Measurements from ENCODE around the gene NLRC5.

GRCh38 chr16:57044931-57045693 lies 55.8 kb downstream of the NLRC5 start:
- TF ChIP-seq CTCF (IDR thresholded peaks at IDR 0.05): no peak
- TF ChIP-seq POLR2A (IDR thresholded peaks at IDR 0.05): no peak
- TF ChIP-seq EP300 (IDR thresholded peaks at IDR 0.05): no peak

All from tibial nerve (tissue), 4 donors.